Glomerular visceral epithelial cell (primary cell): ENCODE results near the gene RING1.

Experiments used
- DNase-seq: peaks from one replicate; pipeline ENCODE4 v3.0.0-alpha.2; 2016; ENCODE audit errors: extremely low spot score

RING1 gene

GRCh38 chr6:33247977-33248642 lies 39.8 kb downstream of the RING1 start:
- DNase-seq: peak; percentile 86

GRCh38 chr6:33248643-33248931 lies 40.3 kb downstream of the RING1 start:
- DNase-seq: no peak

- DNase-seq: peak; percentile 99
Observed at GRCh38 chr6:33248932-33249731, 40.8 kb downstream of the RING1 start.

GRCh38 chr6:33249732-33250630 lies 41.7 kb downstream of the RING1 start:
- peak; percentile 56 for DNase-seq

- DNase-seq: no peak
Observed at GRCh38 chr6:33250731-33251130, 42.4 kb downstream of the RING1 start.

GRCh38 chr6:33251395-33252012 lies 43.2 kb downstream of the RING1 start:
- DNase-seq: no peak

GRCh38 chr6:33252759-33253158 lies 44.5 kb downstream of the RING1 start:
- DNase-seq: no peak

GRCh38 chr6:33254591-33254990 lies 46.3 kb downstream of the RING1 start:
- DNase-seq: no peak

GRCh38 chr6:33259032-33259431 lies 50.7 kb downstream of the RING1 start:
- DNase-seq: no peak
